HG02885 (cell line): ENCODE results near the gene THSD7A.
A peak's percentile ranks its signal among the peaks of the same experiment; 100 is the strongest.

Source experiments
- ATAC-seq: cut with Tn5 transposase; IDR thresholded peaks from one replicate; pipeline ENCODE4 v1.9.1; 2021; ENCODE audit warnings: mild to moderate bottlenecking; ENCODE audit not compliant: unreplicated experiment, poor library complexity

THSD7A gene

GRCh38 chr7:11369696-11370095 lies 462.3 kb downstream of the THSD7A start:
- ATAC-seq: peak; percentile 36

GRCh38 chr7:11366118-11366517 lies 465.9 kb downstream of the THSD7A start:
- no peak for ATAC-seq

DNA sequence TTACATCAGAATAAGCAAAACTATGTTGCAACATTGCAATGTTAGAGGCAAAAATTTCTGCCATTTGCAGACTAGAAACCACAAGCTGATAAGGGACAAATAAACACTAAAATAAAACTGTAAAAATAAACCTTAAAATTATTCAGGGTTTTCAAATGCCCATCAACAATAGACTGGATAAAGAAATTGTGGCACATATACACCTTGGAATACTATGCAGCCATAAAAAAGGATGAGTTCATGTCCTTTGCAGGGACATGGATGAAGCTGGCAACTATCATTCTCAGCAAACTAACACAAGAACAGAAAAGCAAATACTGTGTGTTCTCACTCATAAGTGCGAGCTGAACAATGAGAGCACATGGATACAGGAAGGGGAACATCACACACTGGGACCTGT lies 473.4 kb downstream of the THSD7A start:
- no peak for ATAC-seq

DNA sequence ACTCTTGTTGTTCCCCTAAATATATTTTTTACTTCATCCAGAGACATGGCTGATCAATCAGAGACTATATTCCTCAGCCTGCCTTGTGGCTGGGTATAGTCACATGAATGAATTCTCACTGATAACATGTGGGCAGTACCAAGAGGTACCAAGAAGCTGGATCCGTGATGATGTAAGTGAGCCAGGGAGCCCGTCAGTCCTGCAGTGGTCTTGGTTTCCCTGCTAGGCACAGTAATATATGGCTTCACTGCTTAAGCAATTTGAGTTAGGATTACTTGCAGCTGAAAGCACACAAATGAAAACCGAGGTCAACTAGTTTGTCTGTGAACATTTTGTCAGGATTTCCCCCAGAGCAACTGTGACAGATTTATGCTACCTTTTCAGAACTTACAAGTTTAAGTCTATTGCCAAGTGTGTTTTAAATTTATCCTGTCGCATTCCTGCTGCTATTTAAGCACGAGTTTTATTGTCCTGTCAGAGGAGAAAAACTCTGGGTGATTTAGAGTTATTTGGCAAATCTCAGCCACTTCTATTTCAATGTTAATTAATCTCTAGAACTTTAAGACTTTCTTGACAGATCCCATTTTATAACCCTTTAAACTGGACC lies 476.5 kb downstream of the THSD7A start:
- no peak for ATAC-seq

DNA sequence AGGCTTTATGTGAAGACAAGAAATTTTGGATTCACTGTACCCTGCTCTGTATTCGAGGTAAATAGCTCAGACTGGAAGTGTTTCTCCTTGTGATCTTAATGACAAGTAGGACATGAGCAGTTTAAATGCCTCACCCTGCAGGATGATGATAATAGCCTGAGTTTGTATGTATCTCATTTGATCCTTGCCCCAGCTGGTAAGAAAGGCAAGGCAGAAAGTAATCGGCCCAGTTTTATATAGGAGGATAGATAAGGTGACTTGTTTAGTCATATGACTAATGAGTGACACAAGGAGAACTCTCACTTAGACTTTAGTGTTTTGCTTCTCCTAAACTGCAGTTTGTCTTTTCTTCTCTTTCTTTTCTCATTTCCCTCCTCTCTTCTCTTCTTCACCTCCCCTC lies 485.7 kb downstream of the THSD7A start:
- ATAC-seq: no peak

GRCh38 chr7:11345621-11346020 lies 486.4 kb downstream of the THSD7A start:
- no peak for ATAC-seq

DNA sequence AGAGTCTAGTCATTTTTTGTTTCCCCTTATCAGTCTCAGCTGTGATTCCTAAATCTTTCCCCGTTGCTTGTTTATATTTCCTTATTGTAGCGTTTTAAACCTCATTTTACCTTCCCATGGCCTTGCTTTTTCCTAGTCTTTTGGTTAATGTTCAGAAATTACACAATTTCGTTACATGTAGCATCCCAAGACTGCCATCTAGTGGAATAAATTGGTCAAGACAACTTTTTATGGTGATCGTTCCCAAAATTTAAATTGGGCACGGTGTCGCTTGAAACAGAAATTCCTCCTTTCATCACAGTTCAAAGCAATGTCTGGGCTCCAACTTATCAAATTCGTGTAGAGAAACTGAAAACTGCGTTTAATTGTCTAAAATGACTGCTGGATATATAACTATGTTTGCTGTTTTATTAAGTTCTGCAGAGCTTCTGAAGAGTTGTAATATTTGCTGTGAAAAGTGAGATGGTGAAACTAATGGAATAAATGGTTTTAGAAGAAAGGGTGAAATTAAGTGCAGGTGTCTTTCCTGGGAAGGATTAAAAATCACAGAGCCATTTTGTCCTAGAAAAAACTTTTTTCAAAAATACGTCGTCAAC lies 488.1 kb downstream of the THSD7A start:
- peak; percentile 39 for ATAC-seq

GRCh38 chr7:11343136-11343535 lies 488.9 kb downstream of the THSD7A start:
- ATAC-seq: peak; percentile 38

DNA sequence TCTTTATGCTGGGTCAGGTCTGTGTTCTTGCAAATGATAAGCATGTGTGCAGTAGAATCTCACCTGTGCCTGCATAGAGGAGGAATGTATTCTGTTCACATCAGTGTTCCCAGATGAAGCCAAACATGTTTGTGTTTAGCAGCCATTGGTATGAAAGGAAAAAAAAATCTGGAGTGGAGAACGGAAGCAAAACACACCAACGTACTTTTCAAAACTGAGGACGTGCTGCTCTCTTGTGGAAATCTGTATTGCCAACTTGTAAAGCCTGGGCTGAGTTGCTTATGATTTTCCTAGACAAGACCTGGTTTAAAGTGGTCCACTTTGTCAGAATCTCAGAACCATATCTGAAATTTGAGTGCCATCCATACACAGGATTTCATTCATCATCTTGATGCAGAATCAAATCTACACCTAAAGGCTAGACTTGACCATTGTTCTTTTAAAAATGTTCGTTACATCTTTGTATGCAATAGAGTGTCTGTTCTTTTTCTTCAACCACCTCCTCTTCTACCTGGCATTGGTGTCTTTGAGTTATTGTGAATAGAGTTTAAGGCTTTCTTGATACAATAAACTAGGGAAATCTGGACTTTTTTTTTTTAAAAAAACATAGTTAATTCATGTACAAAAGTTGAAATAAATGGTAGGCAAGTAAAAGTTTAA lies 490.6 kb downstream of the THSD7A start:
- ATAC-seq: peak; percentile 63

DNA sequence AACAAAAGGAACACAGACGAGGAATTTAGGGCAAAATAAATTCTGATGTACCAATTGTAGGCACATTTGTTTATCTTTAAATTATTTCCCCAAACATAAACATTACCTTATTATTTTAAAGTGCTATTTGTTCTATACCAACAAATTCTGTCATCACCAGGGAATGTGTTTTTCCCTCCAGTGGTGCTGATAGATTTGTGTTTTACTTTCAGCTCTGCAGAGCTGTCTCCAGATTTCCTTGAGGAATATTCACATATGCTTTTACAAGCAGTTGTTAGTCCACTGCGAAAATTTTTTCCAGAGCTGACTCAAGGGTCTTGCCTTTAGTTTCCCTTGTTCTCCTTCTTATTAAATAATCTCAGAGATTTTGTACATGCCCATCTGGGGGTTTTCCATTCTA lies 495.6 kb downstream of the THSD7A start:
- no peak for ATAC-seq

DNA sequence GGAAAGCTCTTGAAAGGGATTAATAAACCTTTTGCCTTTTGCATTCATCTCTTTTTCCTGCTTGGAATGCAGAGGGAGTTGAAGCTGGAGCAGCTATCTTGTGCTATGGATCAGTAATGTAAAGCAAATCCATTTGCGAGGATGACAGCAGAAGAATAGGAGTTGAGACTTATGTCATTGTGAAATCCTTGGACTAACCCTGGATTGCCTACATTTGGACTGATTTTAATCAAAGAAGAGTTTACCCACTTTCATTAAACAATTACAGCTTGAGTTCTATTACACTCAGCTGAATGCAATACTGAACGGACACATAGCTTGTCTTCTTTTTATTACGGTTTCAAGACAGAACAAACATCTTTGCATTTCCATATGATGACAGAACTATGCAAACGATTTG lies 496.1 kb downstream of the THSD7A start:
- ATAC-seq: no peak

DNA sequence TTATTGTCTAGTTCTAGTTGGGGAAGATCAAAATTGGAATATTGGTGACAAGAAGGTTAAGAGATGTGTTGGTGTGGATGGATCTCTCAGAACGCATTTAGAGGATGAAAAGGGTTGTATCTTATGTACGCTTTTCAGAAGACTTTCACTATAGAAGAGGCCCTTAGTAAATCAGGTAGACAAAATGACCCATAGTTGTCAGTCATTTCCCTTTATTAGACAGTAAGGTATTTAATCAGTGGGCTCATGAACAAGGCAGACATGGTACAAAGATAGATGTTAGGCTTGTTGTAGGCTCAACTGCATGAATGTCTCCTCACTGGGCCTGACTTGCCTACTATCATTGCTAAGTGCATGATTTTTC lies 499.2 kb downstream of the THSD7A start:
- peak; percentile 60 for ATAC-seq

- ATAC-seq: peak; percentile 95
Observed at GRCh38 chr7:11332186-11332864, 499.7 kb downstream of the THSD7A start.

DNA sequence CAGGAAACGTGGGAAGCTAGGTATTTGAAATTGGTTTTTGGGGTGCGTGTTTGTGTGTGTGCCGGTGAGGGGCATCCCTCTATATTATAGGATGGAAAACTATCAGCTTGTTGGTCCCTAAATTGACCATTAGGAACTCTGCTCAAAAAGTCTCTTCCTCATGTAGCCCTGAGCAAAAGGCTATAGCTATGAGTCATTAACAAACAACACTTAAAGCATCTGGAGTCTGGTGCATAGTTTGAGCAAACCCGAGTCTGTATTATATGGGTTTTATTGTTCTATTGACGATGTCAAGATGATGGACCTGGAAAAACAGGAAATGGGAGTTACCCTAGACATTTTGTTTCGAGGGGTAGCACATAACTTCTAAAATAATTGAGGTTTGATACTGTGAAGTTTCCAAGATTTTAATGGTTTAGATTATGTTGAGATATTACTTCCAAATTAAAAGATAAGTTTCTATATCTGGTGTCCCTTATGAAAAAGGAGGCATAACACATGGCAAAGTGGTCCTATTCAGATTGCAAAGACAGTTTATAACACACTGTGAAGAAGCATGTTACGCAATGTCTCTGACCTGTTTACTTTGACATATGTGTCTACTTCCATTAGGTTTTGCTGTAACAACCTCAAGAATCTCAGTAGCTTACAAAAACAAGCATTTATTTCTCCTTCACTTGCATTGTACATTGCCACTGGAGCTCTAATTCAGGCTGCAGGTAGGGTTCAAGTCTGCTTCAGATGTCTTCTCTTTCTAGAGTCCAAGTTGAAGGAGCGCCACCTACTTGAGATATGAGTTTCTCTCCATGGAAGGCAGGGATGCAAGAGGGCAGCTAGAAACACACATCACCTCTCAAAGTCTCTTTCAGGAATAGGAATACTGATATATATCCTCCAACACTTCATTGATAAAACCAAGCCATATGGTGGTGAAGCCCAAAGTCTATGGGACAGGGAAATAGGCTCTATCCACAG lies 500.6 kb downstream of the THSD7A start:
- ATAC-seq: no peak

DNA sequence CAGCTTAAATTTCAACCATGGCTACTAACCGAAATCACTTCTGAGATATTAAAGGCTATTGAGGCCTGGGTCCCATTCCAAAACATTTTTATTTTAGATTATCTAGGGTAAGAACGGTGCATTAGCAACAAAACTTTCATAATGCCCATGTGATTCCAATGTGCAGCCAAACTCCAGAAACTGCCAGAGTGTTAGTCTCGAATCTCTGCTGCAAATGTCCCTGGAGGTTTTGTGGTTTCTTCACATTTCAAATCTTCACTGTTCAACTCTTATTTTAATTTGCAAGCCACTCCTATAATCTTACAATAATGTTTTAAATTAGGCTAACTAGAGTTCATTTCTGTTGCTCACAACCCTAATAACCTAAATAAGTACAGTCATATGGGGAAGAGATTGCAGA lies 501.3 kb downstream of the THSD7A start:
- ATAC-seq: no peak

- no peak for ATAC-seq
Observed at GRCh38 chr7:11330208-11330607, 501.8 kb downstream of the THSD7A start.

GRCh38 chr7:11329626-11330025 lies 502.4 kb downstream of the THSD7A start:
- no peak for ATAC-seq

DNA sequence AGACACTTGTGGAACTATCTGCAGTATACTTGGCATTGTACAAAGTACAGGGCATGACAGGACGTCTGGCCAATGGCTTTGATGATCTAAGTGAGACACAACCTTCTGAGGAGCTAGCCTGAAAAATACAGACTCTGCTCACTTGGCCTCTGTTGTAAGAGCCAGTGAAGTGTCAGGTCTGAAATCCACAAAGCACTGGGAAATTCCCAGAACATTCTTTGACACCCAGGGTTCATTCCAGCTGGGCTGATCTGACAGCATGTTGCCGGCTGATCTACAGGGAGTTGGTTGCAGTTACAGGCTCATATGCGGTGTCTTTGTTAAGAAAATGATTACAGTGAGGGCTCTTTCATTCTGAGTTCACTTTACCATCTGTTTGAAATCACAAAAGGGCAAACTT lies 503.7 kb downstream of the THSD7A start:
- ATAC-seq: no peak

- no peak for ATAC-seq
Observed at GRCh38 chr7:11327633-11328032, 504.4 kb downstream of the THSD7A start.
